Mucosa of gallbladder (tissue), 1 donor: ENCODE data around the gene SUMO3. TPM values are rescaled to one million over a fixed set of nuclear protein-coding genes. Genes with fewer than 3 reads are reported as not detected.

Experiments
- DNase-seq: peaks from one replicate; pipeline ENCODE4 v3.0.0-alpha.2; 2020; ENCODE audit warnings: low spot score
- total RNA-seq: library from RNA; stranded (reverse); gene quantifications from one replicate; pipeline ENCODE4 v1.2.1, GENCODE V29; 2021
- donor health status: DM: no; HTN: no; CAD: no.

The SUMO3 gene
- total RNA-seq, 1 donor from 2014 or later: 70.5 TPM

GRCh38 chr21:44761011-44761729 is 56.7 kb downstream of the SUMO3 start:
- DNase-seq: no peak

- no peak for DNase-seq
Measured at GRCh38 chr21:44760376-44760775, 57.5 kb downstream of the SUMO3 start.

- no peak for DNase-seq
Measured at GRCh38 chr21:44759628-44760285, 58.1 kb downstream of the SUMO3 start.

- DNase-seq: no peak
Measured at GRCh38 chr21:44758781-44759627, 58.9 kb downstream of the SUMO3 start.

DNA sequence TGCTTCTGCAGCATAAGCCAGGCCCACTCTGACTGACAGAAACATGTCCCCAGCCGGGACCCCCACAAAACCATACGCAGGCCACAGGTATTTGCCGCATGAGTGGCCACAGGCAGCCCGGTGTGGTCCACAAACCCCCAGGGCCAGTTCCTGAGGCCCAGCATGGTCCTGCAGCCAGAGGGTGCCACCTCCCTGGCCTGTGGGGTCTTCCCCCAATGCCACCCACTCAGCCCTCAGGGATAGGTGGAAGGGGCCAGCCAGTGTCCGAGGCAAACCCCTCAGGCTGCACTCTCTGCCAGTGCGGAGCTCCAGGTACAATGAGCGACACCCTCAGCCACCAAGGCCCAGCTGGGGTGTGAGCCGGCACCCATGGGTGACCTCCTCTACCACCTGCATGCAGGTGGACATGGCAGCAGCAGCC is 59.7 kb downstream of the SUMO3 start:
- DNase-seq: no peak

DNA sequence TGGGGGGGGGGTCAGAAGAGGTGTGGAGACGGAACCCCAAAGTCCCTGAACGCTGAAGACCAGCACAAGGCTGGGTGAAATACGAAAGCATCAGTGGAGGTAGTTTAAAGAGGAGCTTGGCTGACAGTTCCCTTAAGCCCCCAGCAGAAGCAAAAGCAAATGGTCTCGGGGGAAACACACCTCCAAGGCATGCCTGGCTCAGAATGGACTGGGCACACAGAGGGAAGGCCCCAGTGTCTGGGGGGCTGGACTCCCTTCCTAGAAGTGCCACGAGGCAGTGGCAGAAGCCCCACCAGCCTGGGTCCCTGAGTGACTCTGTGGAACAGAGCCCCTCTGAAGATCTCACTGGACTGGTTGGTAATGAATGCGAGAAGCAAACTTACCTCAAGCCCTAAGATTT is 60.1 kb downstream of the SUMO3 start:
- DNase-seq: no peak

- DNase-seq: no peak
Measured at GRCh38 chr21:44756423-44757185, 61.3 kb downstream of the SUMO3 start.

Other genes with a start within 250 kb of the SUMO3 start
- not detected for gene KRTAP10-4, start 244.3 kb downstream of the SUMO3 start, total RNA-seq
- not detected for gene KRTAP10-5, start 237.5 kb downstream of the SUMO3 start, total RNA-seq
- gene KRTAP10-6, start 225.6 kb downstream of the SUMO3 start, total RNA-seq: not detected
- gene KRTAP10-7, start 217.5 kb downstream of the SUMO3 start, total RNA-seq: not detected
- gene KRTAP10-8, start 206.0 kb downstream of the SUMO3 start, total RNA-seq: not detected
- gene KRTAP10-9, start 191.0 kb downstream of the SUMO3 start, total RNA-seq: not detected
- gene KRTAP10-10, start 180.7 kb downstream of the SUMO3 start, total RNA-seq: not detected
- not detected for gene KRTAP10-11, start 171.6 kb downstream of the SUMO3 start, total RNA-seq
- gene KRTAP12-4, start 163.4 kb downstream of the SUMO3 start, total RNA-seq: not detected
- not detected for gene KRTAP12-3, start 160.1 kb downstream of the SUMO3 start, total RNA-seq
- not detected for gene KRTAP12-2, start 151.1 kb downstream of the SUMO3 start, total RNA-seq
- gene KRTAP12-1, start 135.9 kb downstream of the SUMO3 start, total RNA-seq: not detected
- gene KRTAP10-12, start 120.9 kb downstream of the SUMO3 start, total RNA-seq: not detected
- gene TSPEAR, start 106.5 kb downstream of the SUMO3 start, total RNA-seq: 0.06 TPM
- gene UBE2G2, start 16.2 kb downstream of the SUMO3 start, total RNA-seq: 74.4 TPM
- 295 TPM for gene PTTG1IP, start 55.6 kb upstream of the SUMO3 start, total RNA-seq
- 84.5 TPM for gene ITGB2, start 102.8 kb upstream of the SUMO3 start, total RNA-seq
- gene SLX9, start 122.0 kb upstream of the SUMO3 start, total RNA-seq: 34.6 TPM